Epidermal melanocyte (primary cell): ENCODE data around the gene SLC22A8.
"Not testable (repeated sequence)": the region's sequence is repeated elsewhere in the genome, so short reads cannot be mapped to it uniquely, and the experiment has no call there.

Source experiments
- DNase-seq: peaks from one replicate; pipeline ENCODE4 v3.0.0; 2011; ENCODE audit warnings: low spot score; ENCODE audit not compliant: insufficient read length

SLC22A8 gene

GRCh38 chr11:62985041-62985750 lies 30.4 kb downstream of the SLC22A8 start:
- no peak for DNase-seq

GRCh38 chr11:62984451-62984991 lies 31.1 kb downstream of the SLC22A8 start, which contains the start of gene SLC22A6:
TSS of gene SLC22A6 (minus strand) at chr11:62984967. CDS start at chr11:62984690, 277 bp downstream.
- DNase-seq: no peak

GRCh38 chr11:62983536-62984199 lies 32.0 kb downstream of the SLC22A8 start:
- no peak for DNase-seq

GRCh38 chr11:62981743-62982142 lies 33.9 kb downstream of the SLC22A8 start:
- no peak for DNase-seq

- DNase-seq: no peak
Observed at GRCh38 chr11:62980133-62980760, 35.4 kb downstream of the SLC22A8 start.

- no peak for DNase-seq
Observed at GRCh38 chr11:62976109-62976508, 39.5 kb downstream of the SLC22A8 start.

GRCh38 chr11:62974848-62975522 lies 40.7 kb downstream of the SLC22A8 start:
- DNase-seq: no peak

GRCh38 chr11:62965574-62965973 lies 50.1 kb downstream of the SLC22A8 start:
- DNase-seq: no peak

GRCh38 chr11:62962391-62962790 lies 53.2 kb downstream of the SLC22A8 start:
- no peak for DNase-seq

GRCh38 chr11:62961017-62961570 lies 54.5 kb downstream of the SLC22A8 start:
- no peak for DNase-seq

GRCh38 chr11:62959422-62959980 lies 56.1 kb downstream of the SLC22A8 start:
- no peak for DNase-seq

GRCh38 chr11:62958547-62959421 lies 56.9 kb downstream of the SLC22A8 start:
- DNase-seq: peak; percentile 40

- no peak for DNase-seq
Observed at GRCh38 chr11:62957147-62957546, 58.5 kb downstream of the SLC22A8 start.

GRCh38 chr11:62954478-62954877 lies 61.2 kb downstream of the SLC22A8 start:
- no peak for DNase-seq

GRCh38 chr11:62953811-62954210 lies 61.8 kb downstream of the SLC22A8 start:
- no peak for DNase-seq

GRCh38 chr11:62948765-62949320 lies 66.8 kb downstream of the SLC22A8 start:
- DNase-seq: no peak

- DNase-seq: not testable (repeated sequence)
Observed at GRCh38 chr11:62945538-62945937, 70.1 kb downstream of the SLC22A8 start.
